T1000 (cell line): Measurements from ENCODE around the gene SIGLEC12.
A peak's percentile ranks its signal among the peaks of the same experiment; 100 is the strongest.
"Not testable (repeated sequence)": the region's sequence is repeated elsewhere in the genome, so short reads cannot be mapped to it uniquely, and the experiment has no call there.

Experiments used
- DNase-seq: peaks from one replicate; lab custom pipeline; 2025; ENCODE audit warnings: mixed read lengths; lab: John Stamatoyannopoulos, UW

The SIGLEC12 gene

GRCh38 chr19:51480590-51480989 lies 21.0 kb downstream of the SIGLEC12 start:
- DNase-seq = no peak

GRCh38 chr19:51479531-51480331 lies 21.9 kb downstream of the SIGLEC12 start:
- no peak for DNase-seq

DNA sequence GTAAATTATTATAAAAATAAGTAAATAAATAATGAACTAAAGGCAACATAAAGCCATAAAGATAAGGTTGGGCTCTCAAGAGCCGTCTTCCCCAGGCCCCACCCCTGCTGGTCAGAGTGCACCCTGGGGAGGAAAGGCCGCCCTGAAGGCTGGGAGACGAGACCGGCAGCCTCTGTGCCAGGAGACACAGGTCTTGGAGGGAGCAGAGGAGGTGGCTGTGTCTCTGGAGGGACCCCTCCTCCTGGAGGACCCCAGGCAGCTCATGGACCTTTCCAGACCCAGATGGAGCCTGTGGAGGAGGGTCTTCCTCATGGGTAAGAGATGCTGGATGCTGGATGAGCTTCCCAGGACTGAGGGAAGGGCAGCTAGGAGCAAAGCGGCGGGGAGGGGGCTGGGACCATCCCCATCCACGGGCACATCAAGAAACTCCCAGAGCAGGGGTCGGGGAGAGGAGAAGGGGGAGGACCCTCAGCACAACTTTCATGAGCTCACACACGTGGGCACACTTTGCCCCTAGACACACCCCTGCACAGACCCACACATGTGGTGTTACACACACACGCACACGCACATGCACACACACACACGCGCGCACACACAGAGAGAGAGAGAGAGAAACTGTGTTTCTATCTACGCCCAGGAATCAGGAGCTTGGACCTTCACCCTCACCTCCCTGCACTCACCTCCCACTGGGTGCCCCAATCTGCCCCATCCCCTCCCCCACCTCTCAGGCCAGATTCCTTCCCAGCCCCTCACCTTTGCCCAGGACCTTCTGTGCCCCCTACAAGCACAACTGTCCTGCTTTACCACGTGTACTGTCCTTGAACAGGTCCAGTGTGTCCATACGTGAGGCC lies 23.0 kb downstream of the SIGLEC12 start, which contains the start of gene CEACAM18:
CEACAM18 (plus strand) TSS at position 159 of the 854 bp plus-strand sequence.
- DNase-seq = no peak

DNA sequence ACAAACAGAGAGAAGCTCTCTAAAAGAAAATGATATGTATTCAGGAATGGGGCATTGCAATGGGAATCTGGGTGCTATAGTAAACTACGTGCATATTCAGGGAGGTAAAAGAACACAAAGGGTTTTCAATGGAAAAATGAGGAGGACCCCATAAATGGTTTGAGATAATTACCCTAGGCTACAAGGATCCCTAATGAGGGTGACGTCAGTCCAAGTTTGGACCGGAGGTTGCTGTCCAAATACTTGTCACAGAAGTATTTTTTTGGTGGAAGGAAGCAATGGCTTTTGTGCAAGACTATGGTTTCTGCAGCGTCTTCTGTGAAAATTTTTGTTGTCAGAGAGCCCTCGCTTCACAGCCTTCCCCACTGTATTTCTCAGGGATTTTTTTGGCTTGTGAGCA lies 24.3 kb downstream of the SIGLEC12 start:
- no peak for DNase-seq

- no peak for DNase-seq
Observed at GRCh38 chr19:51476164-51476563, 25.4 kb downstream of the SIGLEC12 start.

- peak; percentile 40 for DNase-seq
Observed at GRCh38 chr19:51473009-51473707, 28.4 kb downstream of the SIGLEC12 start.

- no peak for DNase-seq
Observed at GRCh38 chr19:51472607-51473006, 29.0 kb downstream of the SIGLEC12 start.

- DNase-seq = no peak
Observed at GRCh38 chr19:51471527-51471926, 30.1 kb downstream of the SIGLEC12 start.

DNA sequence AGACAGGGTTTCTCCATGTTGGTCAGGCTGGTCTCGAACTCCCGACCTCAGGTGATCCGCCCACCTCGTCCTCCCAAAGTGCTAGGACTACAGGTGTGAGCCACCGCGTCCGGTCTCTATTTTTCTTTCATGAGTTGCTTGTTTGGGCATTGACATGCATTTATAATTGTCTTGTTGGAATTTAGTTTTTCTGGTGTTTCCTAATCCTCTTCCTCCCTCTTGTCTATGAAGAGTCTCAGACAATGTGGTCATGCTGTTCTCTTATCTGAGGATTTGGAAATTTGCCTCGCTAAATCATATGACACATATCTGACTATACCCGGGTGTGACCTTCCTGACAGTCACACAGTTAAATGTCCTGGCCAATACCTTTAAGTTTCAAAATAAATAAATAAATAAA lies 30.6 kb downstream of the SIGLEC12 start:
- no peak for DNase-seq

DNA sequence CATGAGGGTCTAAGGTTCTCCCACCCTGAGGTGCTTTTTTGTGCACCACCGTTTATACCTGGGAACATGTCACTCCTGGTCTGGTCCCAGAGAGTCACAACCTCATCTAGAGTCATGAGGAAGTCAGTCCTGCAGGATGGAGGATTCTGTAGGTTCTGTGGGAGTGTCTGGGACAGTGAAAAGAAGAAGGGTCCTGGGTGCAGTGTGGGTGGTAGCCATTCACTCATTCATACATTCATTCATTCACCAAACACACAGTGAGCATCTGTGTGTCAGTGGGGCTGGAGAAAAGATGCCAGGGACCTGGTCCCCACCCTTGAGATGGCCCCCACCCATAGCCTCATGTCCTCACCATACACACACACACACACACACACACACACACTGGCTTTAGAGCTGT lies 32.0 kb downstream of the SIGLEC12 start:
- no peak for DNase-seq

DNA sequence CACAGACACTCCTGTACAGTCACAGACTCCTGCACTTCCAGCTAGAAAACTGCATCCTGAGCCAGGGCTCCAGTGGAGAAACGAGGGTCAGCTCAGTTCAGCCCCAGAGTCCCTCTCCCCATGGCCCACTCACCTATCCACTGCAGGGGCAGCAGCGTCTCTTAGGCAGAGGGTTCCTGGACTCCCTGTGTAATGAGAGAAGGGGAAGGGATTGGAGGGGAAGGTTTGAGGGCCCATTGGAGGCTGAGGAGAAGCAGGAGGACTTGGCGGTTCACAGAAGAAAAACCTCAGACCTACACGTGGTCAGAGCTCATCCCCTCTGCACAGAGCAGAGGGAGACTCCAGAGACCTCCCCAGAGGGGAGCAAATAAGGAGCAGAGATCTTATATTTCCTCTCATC lies 32.4 kb downstream of the SIGLEC12 start:
- DNase-seq = no peak

GRCh38 chr19:51468545-51468920 lies 33.1 kb downstream of the SIGLEC12 start:
- no peak for DNase-seq

DNA sequence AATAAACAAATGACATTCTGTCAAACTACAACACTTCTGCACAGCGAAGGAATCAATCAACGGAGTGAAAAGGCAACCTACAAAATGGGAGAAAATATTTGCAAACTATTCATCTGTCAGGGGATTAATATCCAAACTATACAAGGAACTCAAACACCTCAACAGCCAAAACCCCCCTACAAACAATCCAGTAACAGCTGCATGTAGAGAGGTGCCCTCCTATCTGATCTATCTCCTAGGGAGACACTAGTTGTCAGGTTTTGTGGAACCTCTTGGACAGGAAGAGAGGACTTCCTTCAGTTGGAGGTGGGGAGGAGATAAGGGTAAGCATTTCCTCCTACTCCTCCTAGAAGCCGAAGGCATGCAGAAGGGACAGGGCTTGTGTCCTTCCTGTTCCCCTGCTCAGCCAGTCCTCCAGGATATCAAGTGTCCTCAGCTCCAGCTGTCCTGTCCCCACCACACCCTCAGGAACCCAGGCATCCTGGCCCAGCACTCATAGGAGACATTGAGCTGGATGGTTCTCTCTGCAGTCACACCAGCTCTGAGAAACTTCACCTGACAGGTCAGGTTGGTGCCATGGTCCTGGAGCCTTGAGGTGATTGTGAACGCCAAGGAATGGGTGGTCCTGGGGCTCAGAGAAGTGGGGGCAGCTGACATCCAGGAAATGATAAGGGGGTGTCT lies 33.6 kb downstream of the SIGLEC12 start:
- no peak for DNase-seq

DNA sequence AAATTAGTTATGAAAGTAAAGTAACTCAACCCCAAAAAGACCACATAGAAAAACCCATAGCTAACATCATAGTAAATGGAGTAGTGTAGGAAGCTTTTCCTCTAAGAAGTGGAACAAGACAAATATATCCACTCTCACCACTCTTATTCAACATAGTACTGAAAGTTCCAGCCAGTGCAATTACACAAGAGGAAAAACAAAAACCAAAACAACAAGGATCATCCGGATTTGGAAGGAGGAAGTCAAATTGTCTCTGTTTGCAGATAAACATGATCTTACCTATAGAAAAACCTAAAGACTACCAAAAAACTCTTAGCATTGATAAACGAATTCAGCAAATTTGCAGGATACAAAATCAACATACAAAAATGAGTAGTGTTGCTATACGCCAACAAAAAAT lies 34.9 kb downstream of the SIGLEC12 start:
- DNase-seq = no peak

GRCh38 chr19:51463976-51464581 lies 37.5 kb downstream of the SIGLEC12 start:
- DNase-seq = not testable (repeated sequence)

- DNase-seq = no peak
Observed at GRCh38 chr19:51462681-51463080, 38.9 kb downstream of the SIGLEC12 start.

GRCh38 chr19:51462276-51462675 lies 39.3 kb downstream of the SIGLEC12 start:
- no peak for DNase-seq

- no peak for DNase-seq
Observed at GRCh38 chr19:51461723-51462161, 39.9 kb downstream of the SIGLEC12 start.

- DNase-seq = no peak
Observed at GRCh38 chr19:51460164-51460992, 41.2 kb downstream of the SIGLEC12 start.

- DNase-seq = no peak
Observed at GRCh38 chr19:51458899-51459505, 42.6 kb downstream of the SIGLEC12 start.
